ENCODE measurements around the gene CDK17. TPM values are rescaled to one million over a fixed set of nuclear protein-coding genes. Genes with fewer than 3 reads are reported as not detected.
"Not testable (repeated sequence)": the region's sequence is repeated elsewhere in the genome, so short reads cannot be mapped to it uniquely, and the experiment has no call there.

Gene CDK17
- total and polyA plus RNA-seq, 2 donors (not counting 1 experiment from before 2014, with no cell fraction given): 50.0 to 109 TPM

DNA sequence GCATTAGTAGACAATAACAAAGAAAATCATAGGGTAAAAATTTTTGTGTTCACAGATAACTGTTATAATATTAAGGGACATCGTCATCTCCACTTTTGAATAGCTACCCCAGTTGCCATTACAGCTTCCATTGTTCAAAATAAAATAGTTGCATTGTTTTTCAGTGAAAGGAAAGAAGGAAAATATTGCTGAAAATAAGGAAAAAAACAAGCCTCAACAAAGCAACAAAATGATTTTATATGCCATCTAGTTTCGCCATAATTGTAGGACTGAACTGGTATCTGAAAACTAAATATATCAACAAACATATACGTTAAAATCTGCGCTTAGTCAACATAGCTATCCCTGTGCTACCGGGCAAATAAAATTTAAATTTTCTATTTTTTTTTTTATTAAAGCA is 3.3 kb downstream of the CDK17 start:
- peaks cover 79% of the 10 kb centered on the region for H3K79me2 ChIP-seq (ENCODE audit: control insufficient read depth, insufficient read depth, low read length)
- H2AFZ ChIP-seq (ENCODE audit: low read length): no peak overlapping the region
- H3K36me3 ChIP-seq (ENCODE audit: control insufficient read depth, insufficient read depth, low read length): no peaks in the 10 kb centered on the region
- no peak overlapping the region for H3K27ac ChIP-seq (ENCODE audit: insufficient read depth, low read length)
- peaks cover 7% of the 10 kb centered on the region for H4K20me1 ChIP-seq (ENCODE audit: control insufficient read depth, extremely low read depth, insufficient read depth, low read length)
- no peak for DNase-seq (ENCODE audit: low read depth in 2 of 2)
- peak overlapping the region; percentile 90 for H3K4me2 ChIP-seq (ENCODE audit: extremely low read depth, insufficient read depth, low read length)
- H3K9ac ChIP-seq (ENCODE audit: insufficient read depth, low read length): no peak overlapping the region
- H3K4me1 ChIP-seq (ENCODE audit: control insufficient read depth, extremely low read depth, insufficient read depth, low read length): peaks cover 11% of the 10 kb centered on the region
- no peaks in the 10 kb centered on the region for H3K27me3 ChIP-seq (ENCODE audit: control insufficient read depth, insufficient read depth, low read length)
- no peak for TF ChIP-seq EZH2 (IDR thresholded peaks at IDR 0.05; ENCODE audit: low read length, missing control alignments)
- TF ChIP-seq, protein P1, sequence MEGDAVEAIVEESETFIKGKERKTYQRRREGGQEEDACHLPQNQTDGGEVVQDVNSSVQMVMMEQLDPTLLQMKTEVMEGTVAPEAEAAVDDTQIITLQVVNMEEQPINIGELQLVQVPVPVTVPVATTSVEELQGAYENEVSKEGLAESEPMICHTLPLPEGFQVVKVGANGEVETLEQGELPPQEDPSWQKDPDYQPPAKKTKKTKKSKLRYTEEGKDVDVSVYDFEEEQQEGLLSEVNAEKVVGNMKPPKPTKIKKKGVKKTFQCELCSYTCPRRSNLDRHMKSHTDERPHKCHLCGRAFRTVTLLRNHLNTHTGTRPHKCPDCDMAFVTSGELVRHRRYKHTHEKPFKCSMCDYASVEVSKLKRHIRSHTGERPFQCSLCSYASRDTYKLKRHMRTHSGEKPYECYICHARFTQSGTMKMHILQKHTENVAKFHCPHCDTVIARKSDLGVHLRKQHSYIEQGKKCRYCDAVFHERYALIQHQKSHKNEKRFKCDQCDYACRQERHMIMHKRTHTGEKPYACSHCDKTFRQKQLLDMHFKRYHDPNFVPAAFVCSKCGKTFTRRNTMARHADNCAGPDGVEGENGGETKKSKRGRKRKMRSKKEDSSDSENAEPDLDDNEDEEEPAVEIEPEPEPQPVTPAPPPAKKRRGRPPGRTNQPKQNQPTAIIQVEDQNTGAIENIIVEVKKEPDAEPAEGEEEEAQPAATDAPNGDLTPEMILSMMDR (conservative IDR thresholded peaks at IDR 0.05 in 1 of 2, IDR thresholded peaks at IDR 0.05 in 1 of 2; ENCODE audit: low read depth in 1 of 2, low read length in 2 of 2): no peak
- H3K4me3 ChIP-seq (replicated peaks in 1 of 4; ENCODE audit: control extremely low read depth in 1 of 4, insufficient read depth in 1 of 4, low read depth in 3 of 4, low read length in 4 of 4): peak overlapping the region in 3 of 4 experiments; percentile 6 to 96 (median 95)
- H3K9me3 ChIP-seq (ENCODE audit: control insufficient read depth, insufficient read depth, low read depth, low read length): no peaks in the 10 kb centered on the region

DNA sequence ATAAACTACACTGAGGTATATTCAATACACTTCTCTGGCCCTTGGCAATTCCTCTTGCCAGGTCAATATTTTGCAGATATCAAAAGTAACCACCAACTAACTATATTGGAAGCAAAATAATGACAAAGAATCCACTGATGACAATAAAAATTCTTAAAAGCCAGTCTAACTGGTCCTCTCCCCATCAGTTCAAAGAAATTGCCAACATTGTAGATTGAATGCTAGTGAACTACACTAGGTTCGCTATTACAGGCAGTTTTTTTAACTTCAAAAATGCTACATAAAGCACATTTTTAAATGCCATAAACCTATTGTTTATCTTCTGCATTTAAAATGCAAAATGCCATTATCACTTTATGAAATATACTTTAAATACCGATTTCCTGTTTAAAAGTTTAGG is 4.0 kb downstream of the CDK17 start:
- no peak for DNase-seq (ENCODE audit: low read depth in 2 of 2)
- Histone ChIP-seq H3K27ac (ENCODE audit: insufficient read depth, low read length) (no peak overlapping the region), H3K9me3 (ENCODE audit: control insufficient read depth, insufficient read depth, low read depth, low read length) (no peaks in the 10 kb centered on the region), H4K20me1 (ENCODE audit: control insufficient read depth, extremely low read depth, insufficient read depth, low read length) (peaks cover 7% of the 10 kb centered on the region), H3K9ac (ENCODE audit: insufficient read depth, low read length) (no peak overlapping the region), H3K79me2 (ENCODE audit: control insufficient read depth, insufficient read depth, low read length) (peaks cover 86% of the 10 kb centered on the region), H3K4me1 (ENCODE audit: control insufficient read depth, extremely low read depth, insufficient read depth, low read length) (peaks cover 6% of the 10 kb centered on the region), H3K4me3 (replicated peaks in 1 of 4; ENCODE audit: control extremely low read depth in 1 of 4, insufficient read depth in 1 of 4, low read depth in 3 of 4, low read length in 4 of 4) (peak overlapping the region in 3 of 4 experiments; percentile 16 to 96 (median 95)), H2AFZ (ENCODE audit: low read length) (no peak overlapping the region), H3K36me3 (ENCODE audit: control insufficient read depth, insufficient read depth, low read length) (no peaks in the 10 kb centered on the region), H3K27me3 (ENCODE audit: control insufficient read depth, insufficient read depth, low read length) (no peaks in the 10 kb centered on the region), H3K4me2 (ENCODE audit: extremely low read depth, insufficient read depth, low read length) (peak overlapping the region; percentile 76)
- TF ChIP-seq, protein P1 (conservative IDR thresholded peaks at IDR 0.05 in 1 of 2, IDR thresholded peaks at IDR 0.05 in 1 of 2; ENCODE audit: low read depth in 1 of 2, low read length in 2 of 2): no peak
- no peak for TF ChIP-seq EZH2 (IDR thresholded peaks at IDR 0.05; ENCODE audit: low read length, missing control alignments)

DNA sequence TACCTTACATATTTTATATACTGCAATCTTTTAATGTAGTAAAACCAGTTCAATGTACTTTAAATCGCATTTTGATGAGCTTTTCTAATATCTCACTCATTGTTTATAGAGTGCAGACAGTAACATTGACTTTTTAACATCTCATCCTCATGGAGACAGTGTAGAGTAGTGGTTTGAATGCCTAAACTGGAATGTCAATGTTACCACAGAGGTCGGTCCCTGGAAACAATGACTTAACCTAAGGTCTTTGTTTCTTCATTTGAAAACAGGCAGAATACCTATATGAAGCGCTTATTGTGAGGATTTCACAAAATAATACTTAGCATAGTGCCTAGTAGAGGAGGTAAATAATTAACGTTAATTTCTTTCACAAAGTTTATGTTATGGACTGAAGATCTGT is 5.0 kb downstream of the CDK17 start:
- Histone ChIP-seq H3K27ac (ENCODE audit: insufficient read depth, low read length) (no peak overlapping the region), H3K27me3 (ENCODE audit: control insufficient read depth, insufficient read depth, low read length) (no peaks in the 10 kb centered on the region), H3K4me1 (ENCODE audit: control insufficient read depth, extremely low read depth, insufficient read depth, low read length) (peaks cover 6% of the 10 kb centered on the region), H3K4me2 (ENCODE audit: extremely low read depth, insufficient read depth, low read length) (peak overlapping the region; percentile 15), H3K4me3 (replicated peaks in 1 of 4; ENCODE audit: control extremely low read depth in 1 of 4, insufficient read depth in 1 of 4, low read depth in 3 of 4, low read length in 4 of 4) (no peak overlapping the region), H4K20me1 (ENCODE audit: control insufficient read depth, extremely low read depth, insufficient read depth, low read length) (peaks cover 7% of the 10 kb centered on the region), H3K79me2 (ENCODE audit: control insufficient read depth, insufficient read depth, low read length) (peaks cover 96% of the 10 kb centered on the region), H2AFZ (ENCODE audit: low read length) (no peak overlapping the region), H3K9me3 (ENCODE audit: control insufficient read depth, insufficient read depth, low read depth, low read length) (no peaks in the 10 kb centered on the region), H3K36me3 (ENCODE audit: control insufficient read depth, insufficient read depth, low read length) (no peaks in the 10 kb centered on the region), H3K9ac (ENCODE audit: insufficient read depth, low read length) (no peak overlapping the region)
- peak in 1 of 2 donors; percentile 23 for DNase-seq (ENCODE audit: low read depth in 2 of 2)
- TF ChIP-seq, protein P1 (conservative IDR thresholded peaks at IDR 0.05 in 1 of 2, IDR thresholded peaks at IDR 0.05 in 1 of 2; ENCODE audit: low read depth in 1 of 2, low read length in 2 of 2): no peak
- no peak for TF ChIP-seq EZH2 (IDR thresholded peaks at IDR 0.05; ENCODE audit: low read length, missing control alignments)

DNA sequence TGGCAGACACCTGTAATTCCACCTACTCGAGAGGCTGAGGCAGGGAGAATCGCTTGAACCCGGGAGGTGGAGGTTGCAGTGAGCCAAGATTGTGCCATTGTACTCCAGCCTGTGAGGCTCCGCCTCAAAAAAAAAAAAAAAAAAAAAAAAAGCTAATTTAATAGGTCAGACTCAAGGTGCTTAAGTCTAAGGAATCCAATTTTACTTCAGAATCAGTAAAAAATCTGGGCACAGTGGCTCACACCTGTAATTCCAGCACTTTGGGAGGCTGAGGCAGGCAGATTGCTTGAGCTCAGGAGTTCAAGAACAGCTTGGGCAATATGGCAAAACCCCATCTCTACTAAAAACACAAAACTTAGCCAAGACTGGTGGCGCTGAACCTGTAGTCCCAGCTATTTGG is 7.0 kb downstream of the CDK17 start:
- not testable (repeated sequence) for H3K27me3 ChIP-seq (ENCODE audit: control insufficient read depth, insufficient read depth, low read length); H3K4me2 ChIP-seq (ENCODE audit: extremely low read depth, insufficient read depth, low read length); H4K20me1 ChIP-seq (ENCODE audit: control insufficient read depth, extremely low read depth, insufficient read depth, low read length); H2AFZ ChIP-seq (ENCODE audit: low read length); H3K36me3 ChIP-seq (ENCODE audit: control insufficient read depth, insufficient read depth, low read length); H3K27ac ChIP-seq (ENCODE audit: insufficient read depth, low read length); H3K9ac ChIP-seq (ENCODE audit: insufficient read depth, low read length); H3K9me3 ChIP-seq (ENCODE audit: control insufficient read depth, insufficient read depth, low read depth, low read length); DNase-seq (ENCODE audit: low read depth in 2 of 2); H3K4me3 ChIP-seq (replicated peaks in 1 of 4; ENCODE audit: control extremely low read depth in 1 of 4, insufficient read depth in 1 of 4, low read depth in 3 of 4, low read length in 4 of 4); H3K4me1 ChIP-seq (ENCODE audit: control insufficient read depth, extremely low read depth, insufficient read depth, low read length)
- H3K79me2 ChIP-seq (ENCODE audit: control insufficient read depth, insufficient read depth, low read length): peaks cover 97% of the 10 kb centered on the region

Data from fibroblast of lung (primary cell).